HG02981 (cell line): ENCODE measurements around the gene RHBDF2.

ENCODE experiments used
- ATAC-seq: cut with Tn5 transposase; IDR thresholded peaks from one replicate; pipeline ENCODE4 v1.9.1; 2021; ENCODE audit warnings: mild to moderate bottlenecking, moderate library complexity; ENCODE audit not compliant: unreplicated experiment

Gene RHBDF2

GRCh38 chr17:76467366-76467765 lies 33.9 kb downstream of the RHBDF2 start, which contains the start of gene AANAT:
Gene AANAT, plus strand, starts transcription at chr17:76467603. Its CDS starts 1,144 bp downstream, at chr17:76468747.
- ATAC-seq = no peak

GRCh38 chr17:76466775-76467130 lies 34.5 kb downstream of the RHBDF2 start:
- no peak for ATAC-seq

DNA sequence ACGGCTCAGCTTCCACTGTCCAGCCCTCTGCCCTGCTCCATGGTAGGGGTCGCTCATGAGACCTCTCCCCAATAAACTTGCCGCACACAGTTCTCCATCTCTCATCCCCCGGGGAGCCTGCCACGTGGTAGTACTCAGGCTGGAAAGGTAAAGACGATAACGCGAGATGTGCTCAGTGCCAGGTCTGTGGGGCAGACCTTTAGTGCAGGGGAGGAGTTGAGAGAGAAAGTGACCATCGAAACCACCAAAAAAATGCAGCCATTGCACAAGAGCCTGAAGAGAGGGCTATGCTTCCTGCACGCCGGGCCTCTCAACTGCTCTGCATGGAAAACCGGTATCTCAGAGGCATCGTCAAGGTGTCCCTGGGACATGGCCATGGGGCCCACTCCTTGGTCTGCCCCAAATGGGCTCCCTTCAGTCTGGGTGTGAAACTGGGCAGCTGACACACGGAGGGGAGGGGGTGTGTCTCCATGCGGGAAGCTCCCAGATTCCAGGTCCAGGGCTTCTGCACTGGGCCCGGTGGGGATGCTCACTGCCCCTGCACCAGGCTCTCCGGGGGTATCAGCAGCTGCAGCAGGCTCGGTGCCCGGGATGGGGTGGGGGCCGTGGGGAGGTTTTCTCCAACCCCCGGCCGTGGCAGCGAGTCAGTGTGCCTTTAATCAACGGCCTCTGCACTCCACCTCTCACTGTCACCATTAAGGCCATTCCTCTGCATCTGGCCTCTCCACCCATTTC lies 38.5 kb downstream of the RHBDF2 start:
- ATAC-seq = no peak

GRCh38 chr17:76461765-76462555 lies 39.3 kb downstream of the RHBDF2 start:
- no peak for ATAC-seq

GRCh38 chr17:76459674-76460073 lies 41.5 kb downstream of the RHBDF2 start:
- ATAC-seq = no peak

- no peak for ATAC-seq
Measured at GRCh38 chr17:76458580-76459490, 42.4 kb downstream of the RHBDF2 start.

GRCh38 chr17:76453431-76453743 lies 47.8 kb downstream of the RHBDF2 start:
- ATAC-seq = no peak

DNA sequence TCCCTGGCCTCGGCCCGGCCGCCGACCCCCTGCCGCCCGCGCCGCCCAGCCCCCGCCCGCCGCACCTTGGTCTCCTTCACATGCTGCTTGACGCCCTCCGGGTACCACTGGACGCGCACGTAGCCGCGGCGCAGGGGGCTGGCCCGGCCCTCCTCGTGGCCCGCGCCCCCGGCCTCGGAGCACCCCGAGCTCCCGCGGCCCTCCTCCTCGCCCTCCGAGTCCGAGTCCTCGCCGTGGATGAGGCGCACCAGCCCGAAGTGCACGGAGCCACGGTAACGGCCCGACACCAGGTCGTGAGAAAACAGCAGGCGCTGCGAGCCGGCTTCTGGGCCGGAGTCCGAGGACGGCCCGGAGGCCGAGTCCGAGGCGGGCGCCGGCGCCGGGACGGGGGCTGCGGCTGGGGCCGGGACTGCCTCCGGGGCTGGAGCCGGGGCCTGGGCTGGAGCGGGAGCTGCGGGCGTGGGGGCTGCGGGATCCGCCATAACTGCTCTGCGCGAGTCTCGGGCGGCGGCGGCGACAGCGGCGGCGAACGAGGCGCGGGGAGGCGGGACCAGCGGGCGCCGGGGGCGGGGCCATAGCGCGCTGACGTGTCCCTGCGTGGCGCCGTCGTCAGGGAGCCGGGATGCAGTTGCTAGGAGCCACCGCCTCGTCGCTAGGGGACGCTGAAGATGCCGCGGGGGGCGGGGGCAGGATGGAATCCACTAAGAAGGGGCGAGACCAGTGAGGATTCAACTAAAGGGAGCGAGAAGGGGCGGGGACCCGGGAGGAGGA lies 48.4 kb downstream of the RHBDF2 start, which contains the start of gene UBE2O:
Gene UBE2O (minus strand): TSS at position 493 of the 771 bp plus-strand sequence. CDS start 11 bp downstream, at position 482.
- ATAC-seq = peak; percentile 88

DNA sequence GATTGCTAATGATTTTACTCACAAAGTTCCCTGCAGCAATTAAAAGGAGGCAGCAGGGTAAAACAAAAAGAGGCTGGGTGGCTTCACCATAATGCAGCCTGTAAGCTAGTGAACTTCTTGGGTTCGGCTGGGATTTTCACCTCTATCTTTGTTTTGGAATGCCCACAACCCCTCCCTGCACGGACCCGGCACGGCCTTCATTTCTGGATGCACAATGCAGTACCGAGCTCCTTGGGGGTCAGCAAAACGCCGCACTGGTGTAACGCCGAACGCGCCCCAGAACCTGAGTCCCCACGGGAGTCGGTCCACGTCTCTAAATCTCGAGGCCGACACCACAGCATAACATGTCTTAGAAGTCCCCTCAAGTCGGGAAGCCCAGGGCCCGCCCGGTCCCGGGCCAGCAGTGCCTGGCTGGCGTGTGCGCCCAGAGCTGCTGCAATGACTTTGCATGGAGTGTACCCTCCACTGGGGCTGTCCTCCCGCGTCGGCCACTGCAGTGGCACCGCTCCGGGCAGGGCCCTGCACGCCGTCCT lies 49.0 kb downstream of the RHBDF2 start:
- peak; percentile 12 for ATAC-seq

GRCh38 chr17:76451506-76451905 lies 49.7 kb downstream of the RHBDF2 start:
- ATAC-seq = no peak

- ATAC-seq = no peak
Measured at GRCh38 chr17:76449126-76449525, 52.1 kb downstream of the RHBDF2 start.

GRCh38 chr17:76447931-76448652 lies 53.1 kb downstream of the RHBDF2 start:
- ATAC-seq = no peak

- no peak for ATAC-seq
Measured at GRCh38 chr17:76446449-76447231, 54.6 kb downstream of the RHBDF2 start.

DNA sequence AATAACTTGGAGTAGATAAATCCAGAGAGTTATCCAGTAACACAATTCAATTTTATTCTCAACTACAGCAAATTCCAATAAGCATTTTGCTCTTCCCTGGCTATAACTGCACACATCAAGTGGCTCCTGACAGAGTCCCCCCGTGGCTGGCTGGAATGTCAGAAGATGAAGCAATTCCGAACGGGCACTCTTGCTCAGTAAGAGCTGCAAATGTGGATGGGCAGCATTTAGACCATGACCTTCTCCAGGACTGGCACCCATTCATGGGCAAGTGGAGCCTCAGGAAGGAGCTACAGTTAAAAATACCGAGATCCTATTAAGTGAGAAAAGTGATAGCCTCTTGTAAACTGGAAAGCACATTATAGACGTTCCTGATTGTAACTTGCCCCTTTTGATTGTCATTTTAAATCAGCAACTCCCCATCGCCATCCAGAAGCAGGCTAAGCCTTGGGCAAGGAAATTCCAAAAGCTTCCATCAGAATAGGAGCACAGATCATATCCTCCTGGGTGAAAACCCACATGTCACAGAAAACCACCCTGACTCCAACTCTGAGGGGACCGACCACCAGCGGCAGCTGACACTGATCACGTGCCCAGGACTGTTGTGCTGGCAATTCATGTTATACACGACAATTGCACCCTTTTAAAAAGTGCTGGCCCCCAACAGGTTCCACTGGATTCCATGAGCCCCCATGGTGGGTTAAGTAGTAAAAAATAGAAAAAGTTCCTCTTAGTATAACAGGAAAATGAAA lies 55.4 kb downstream of the RHBDF2 start:
- ATAC-seq = no peak

- no peak for ATAC-seq
Measured at GRCh38 chr17:76444518-76445311, 56.5 kb downstream of the RHBDF2 start.

DNA sequence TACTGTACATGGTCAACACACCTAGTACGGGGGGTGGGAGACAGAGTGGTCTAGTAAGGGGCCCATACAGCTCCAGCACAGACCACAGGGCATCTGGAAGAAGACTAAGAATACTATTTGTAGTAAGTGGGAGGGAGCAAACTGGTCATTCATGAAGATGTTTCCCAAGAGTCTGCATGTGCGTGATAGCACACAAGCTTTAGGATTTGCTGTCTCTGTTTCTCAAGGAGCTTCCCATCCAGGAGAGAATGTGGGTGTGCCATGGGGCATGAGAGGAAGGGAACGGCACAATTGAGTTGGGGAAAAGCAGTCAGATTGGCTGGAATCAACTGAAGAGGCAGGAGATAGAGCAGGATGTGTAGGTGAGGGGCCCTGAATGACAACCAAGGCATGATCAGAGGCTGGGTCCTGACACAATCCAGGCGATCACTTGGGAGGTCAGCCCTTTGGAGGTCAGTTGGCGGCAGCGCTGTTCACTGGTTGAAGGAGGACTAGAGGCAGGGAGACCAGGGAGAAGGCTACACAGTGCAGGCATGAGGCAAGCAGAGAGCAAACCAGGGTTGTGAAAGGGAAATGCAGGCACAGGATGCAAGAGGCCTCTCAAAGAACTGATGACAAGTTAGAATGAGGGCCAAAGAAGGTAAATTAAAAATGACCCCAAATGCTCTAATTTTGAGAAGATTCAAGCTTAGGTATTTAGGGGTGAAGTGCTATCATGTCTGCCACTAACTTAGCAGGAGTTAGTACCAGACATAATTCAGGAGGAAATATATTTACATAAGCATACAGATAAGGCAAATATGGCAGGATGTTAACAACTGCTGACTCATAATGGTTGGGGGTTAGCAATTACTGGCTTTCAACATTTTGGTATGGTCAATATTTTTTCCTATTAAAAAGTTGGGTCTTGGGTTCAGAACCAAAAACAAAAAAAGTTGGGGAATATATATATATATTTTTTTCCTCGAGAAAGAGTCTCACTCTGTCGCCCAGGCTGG lies 58.6 kb downstream of the RHBDF2 start:
- ATAC-seq = no peak
